HUDEP-2 (cell line): Measurements from ENCODE around the gene NR1H2.
A peak's percentile ranks its signal among the peaks of the same experiment; 100 is the strongest.

Experiments used
- DNase-seq, 76 experiments: peaks; one replicate each; lab custom pipeline; 2025; ENCODE audit not compliant: unreplicated experiment in 76 of 76; lab: John Stamatoyannopoulos, UW

Gene NR1H2

GRCh38 chr19:50399368-50399745 lies 23.1 kb downstream of the NR1H2 start:
- no peak for DNase-seq

GRCh38 chr19:50401605-50402450 lies 25.6 kb downstream of the NR1H2 start:
- DNase-seq, result no peak

GRCh38 chr19:50402544-50403301 lies 26.5 kb downstream of the NR1H2 start:
- no peak for DNase-seq

- DNase-seq, result no peak
Measured at GRCh38 chr19:50406156-50406820, 30.0 kb downstream of the NR1H2 start.

GRCh38 chr19:50406829-50407228 lies 30.6 kb downstream of the NR1H2 start:
- no peak for DNase-seq

GRCh38 chr19:50409347-50409746 lies 33.1 kb downstream of the NR1H2 start:
- DNase-seq, result no peak

GRCh38 chr19:50410109-50410508 lies 33.9 kb downstream of the NR1H2 start:
- no peak for DNase-seq

GRCh38 chr19:50412419-50412818 lies 36.2 kb downstream of the NR1H2 start:
- DNase-seq, result no peak

GRCh38 chr19:50413096-50413495 lies 36.8 kb downstream of the NR1H2 start:
- DNase-seq, result no peak

- DNase-seq, result no peak
Measured at GRCh38 chr19:50413531-50413930, 37.3 kb downstream of the NR1H2 start.

GRCh38 chr19:50414864-50415660 lies 38.8 kb downstream of the NR1H2 start:
- DNase-seq, result peak in 73 of 76 experiments; percentile 22 to 94 (median 77)

- peak in 61 of 76 experiments; percentile 9 to 84 (median 59) for DNase-seq
Measured at GRCh38 chr19:50415661-50416033, 39.4 kb downstream of the NR1H2 start.

GRCh38 chr19:50416034-50416977 lies 40.0 kb downstream of the NR1H2 start:
- DNase-seq, result no peak

GRCh38 chr19:50417111-50418081 lies 41.1 kb downstream of the NR1H2 start:
- no peak for DNase-seq

GRCh38 chr19:50418176-50419021 lies 42.1 kb downstream of the NR1H2 start, which contains the start of gene SPIB:
TSS of gene SPIB (plus strand) at chr19:50418938. CDS start at chr19:50418963, 25 bp downstream.
- DNase-seq, result no peak

GRCh38 chr19:50419022-50419579 lies 42.8 kb downstream of the NR1H2 start:
- no peak for DNase-seq

GRCh38 chr19:50419580-50420035 lies 43.4 kb downstream of the NR1H2 start:
- DNase-seq, result no peak
